Thyroid gland (tissue), 4 donors: ENCODE results near the gene RNF141. TPM values are rescaled to one million over a fixed set of nuclear protein-coding genes. Genes with fewer than 3 reads are reported as not detected.

Source experiments
- DNase-seq, 2 donors: peaks; one replicate each; pipeline ENCODE4 v3.0.0-alpha.2; 2019
- H3K27ac ChIP-seq, 3 donors: fragments of 200-600 bp; sonication (generic); 1 replicate in 2 of 3; 2 replicates in 1 of 3; pipeline ENCODE4 v1.5.1; 2016 to 2019; ENCODE audit warnings: mild to moderate bottlenecking in 1 of 3, moderate library complexity in 1 of 3
- H3K27me3 ChIP-seq: fragments of 200-600 bp; sonication (generic); one replicate; pipeline ENCODE4 v1.5.1; 2019
- H3K36me3 ChIP-seq, 2 donors: fragments of 200-600 bp; sonication (generic); one replicate each; pipeline ENCODE4 v1.5.1; 2016 to 2019
- H3K4me1 ChIP-seq, 2 donors: fragments of 200-600 bp; sonication (generic); one replicate each; pipeline ENCODE4 v1.5.1; 2017 to 2019
- H3K4me3 ChIP-seq, 3 donors: fragments of 200-600 bp; sonication (generic); replicated peaks in 1 of 3; 1 replicate in 2 of 3; 2 replicates in 1 of 3; pipeline ENCODE4 v1.5.1; 2016; ENCODE audit warnings: mild to moderate bottlenecking in 1 of 3
- H3K9me3 ChIP-seq: fragments of 200-600 bp; sonication (generic); one replicate; pipeline ENCODE4 v1.5.1; 2017
- POLR2A ChIP-seq, 2 donors: fragments of 450-650 bp; IDR thresholded peaks; one replicate each; pipeline ENCODE4 v1.6.1; 2017; ENCODE audit warnings: antibody characterized with exemption in 2 of 2, mild to moderate bottlenecking in 2 of 2, moderate library complexity in 1 of 2
- WGBS, 2 donors: methylation state at CpG; one replicate each; pipeline ENCODE4 v1.1.5; 2017; 5-methylcytosine and 5-hydroxymethylcytosine counted together
- intact Hi-C: fragments of 100-400 bp; cut with DNase I; formaldehyde crosslinking; loops from one replicate; pipeline ENCODE4 v1.15.1; 2023
- total RNA-seq, 4 donors: library from RNA; depleted of rRNA; stranded (reverse); fragments of >200 nt; gene quantifications; one replicate each; pipeline ENCODE4 v1.2.3, GENCODE V29; 2016
- TF ChIP-seq, protein P1 (sequence below), 6 experiments: fragments of 200-600 bp in 3 of 6; fragments of 450-650 bp in 3 of 6; sonication (generic) in 3 of 6; IDR thresholded peaks; one replicate each; pipeline ENCODE4 v1.5.1; 2016 to 2019; ENCODE audit warnings: antibody characterized with exemption in 6 of 6, mild to moderate bottlenecking in 2 of 6, inconsistent platforms in 1 of 6, moderate library complexity in 1 of 6

Gene RNF141
- total RNA-seq, 4 donors from 2014 or later: 32.4 to 45.3 (median 40.7) TPM

DNA sequence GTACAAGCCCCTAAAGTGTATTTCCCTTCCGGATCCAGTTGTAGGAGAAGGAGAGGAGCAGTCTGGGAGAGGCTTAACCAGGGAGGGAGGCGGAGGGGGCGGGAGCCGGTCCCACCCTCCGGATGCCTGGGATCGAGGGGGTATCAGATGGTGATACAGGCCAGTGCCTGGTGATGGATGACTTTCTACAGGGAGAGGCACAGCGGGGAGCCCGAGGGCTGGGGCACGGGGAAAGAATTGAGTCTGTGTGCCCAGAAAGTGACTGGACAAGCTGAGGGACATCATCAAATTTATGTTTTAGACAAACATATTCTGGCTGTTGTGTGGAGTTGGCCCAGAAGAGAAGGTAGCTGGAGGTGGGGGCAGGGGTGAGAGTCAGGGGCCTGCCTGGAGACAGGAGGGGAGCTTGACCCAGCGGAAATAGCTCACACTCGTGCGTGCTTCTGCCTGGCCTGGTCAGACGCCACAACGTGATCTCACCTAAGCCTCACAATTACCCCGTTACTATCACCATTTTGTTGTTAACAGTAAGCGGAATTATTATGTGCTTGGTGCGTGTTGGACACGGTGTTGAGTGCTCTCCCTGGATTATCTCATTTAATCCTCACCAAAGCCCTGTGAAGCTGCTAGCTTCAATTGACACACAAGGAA, 43.5 kb downstream of the RNF141 start:
- DNase-seq: no peak
- Histone ChIP-seq H3K27ac (no peak overlapping the region), H3K36me3 (peaks cover 0 to 3% of the 10 kb centered on the region in 2 donors), H3K4me3 (no peak overlapping the region), H3K27me3 (no peaks in the 10 kb centered on the region), H3K9me3 (no peaks in the 10 kb centered on the region), H3K4me1 (no peaks in the 10 kb centered on the region)
- 89 to 90% methylated on average over 18 of the region's 18 CpGs for WGBS, 2 donors
- no peak for TF ChIP-seq POLR2A (IDR thresholded peaks at IDR 0.05)
- TF ChIP-seq, protein P1, sequence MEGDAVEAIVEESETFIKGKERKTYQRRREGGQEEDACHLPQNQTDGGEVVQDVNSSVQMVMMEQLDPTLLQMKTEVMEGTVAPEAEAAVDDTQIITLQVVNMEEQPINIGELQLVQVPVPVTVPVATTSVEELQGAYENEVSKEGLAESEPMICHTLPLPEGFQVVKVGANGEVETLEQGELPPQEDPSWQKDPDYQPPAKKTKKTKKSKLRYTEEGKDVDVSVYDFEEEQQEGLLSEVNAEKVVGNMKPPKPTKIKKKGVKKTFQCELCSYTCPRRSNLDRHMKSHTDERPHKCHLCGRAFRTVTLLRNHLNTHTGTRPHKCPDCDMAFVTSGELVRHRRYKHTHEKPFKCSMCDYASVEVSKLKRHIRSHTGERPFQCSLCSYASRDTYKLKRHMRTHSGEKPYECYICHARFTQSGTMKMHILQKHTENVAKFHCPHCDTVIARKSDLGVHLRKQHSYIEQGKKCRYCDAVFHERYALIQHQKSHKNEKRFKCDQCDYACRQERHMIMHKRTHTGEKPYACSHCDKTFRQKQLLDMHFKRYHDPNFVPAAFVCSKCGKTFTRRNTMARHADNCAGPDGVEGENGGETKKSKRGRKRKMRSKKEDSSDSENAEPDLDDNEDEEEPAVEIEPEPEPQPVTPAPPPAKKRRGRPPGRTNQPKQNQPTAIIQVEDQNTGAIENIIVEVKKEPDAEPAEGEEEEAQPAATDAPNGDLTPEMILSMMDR (IDR thresholded peaks at IDR 0.05): no peak
- intact Hi-C loops: no loop called here

DNA sequence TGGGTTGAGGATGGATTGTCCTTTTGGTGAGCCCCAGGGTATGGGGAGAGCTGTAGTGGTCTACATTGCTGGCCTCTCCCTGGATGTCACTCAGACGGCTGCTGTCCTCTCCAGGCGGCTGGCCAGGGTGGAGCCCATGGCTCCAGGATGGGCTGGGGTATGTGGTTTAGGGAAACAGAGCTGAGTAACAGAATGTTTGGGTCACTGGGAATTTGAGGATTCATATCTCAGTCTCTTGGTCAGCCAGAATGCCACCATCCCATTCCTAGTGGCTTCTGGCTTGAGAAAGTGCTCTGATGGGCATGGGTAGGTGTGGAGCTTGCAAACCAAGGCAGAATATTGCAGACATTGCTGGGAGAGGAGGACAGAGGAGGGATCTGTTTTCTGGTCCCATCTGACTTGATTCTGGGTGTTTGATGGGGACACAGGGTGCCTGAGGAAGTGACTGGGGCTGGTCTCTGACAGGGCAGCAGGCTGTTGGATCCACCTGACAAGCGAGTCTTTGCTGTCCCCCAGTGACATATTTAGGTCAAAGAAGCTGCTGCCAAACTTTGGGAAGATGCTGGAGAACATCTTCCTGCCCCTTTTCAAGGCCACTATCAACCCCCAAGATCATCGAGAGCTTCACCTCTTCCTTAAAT, 44.6 kb downstream of the RNF141 start:
- WGBS, 2 donors: 96 to 98% methylated on average over 4 of the region's 4 CpGs
- no peak for DNase-seq
- no peak overlapping the region for H3K27ac ChIP-seq
- peaks cover 0 to 3% of the 10 kb centered on the region in 2 donors for H3K36me3 ChIP-seq
- H3K27me3 ChIP-seq: no peaks in the 10 kb centered on the region
- no peaks in the 10 kb centered on the region for H3K4me1 ChIP-seq
- intact Hi-C loops: no loop called here
- H3K4me3 ChIP-seq: no peak overlapping the region
- no peaks in the 10 kb centered on the region for H3K9me3 ChIP-seq
- TF ChIP-seq POLR2A (IDR thresholded peaks at IDR 0.05): no peak
- TF ChIP-seq, protein P1 (IDR thresholded peaks at IDR 0.05): no peak

GRCh38 chr11:10495464-10495786, 45.6 kb downstream of the RNF141 start:
- TF ChIP-seq POLR2A (IDR thresholded peaks at IDR 0.05): no peak
- TF ChIP-seq, protein P1 (IDR thresholded peaks at IDR 0.05): no peak
- Histone ChIP-seq H3K4me1 (peaks cover 8% of the 10 kb centered on the region in 2 donors), H3K27ac (no peak overlapping the region), H3K4me3 (no peak overlapping the region), H3K36me3 (peaks cover 0 to 3% of the 10 kb centered on the region in 2 donors), H3K27me3 (no peaks in the 10 kb centered on the region), H3K9me3 (no peaks in the 10 kb centered on the region)
- WGBS, 2 donors: 88 to 95% methylated on average over 4 to 8 of the region's 8 CpGs
- DNase-seq: no peak
- intact Hi-C loops: no loop called here

GRCh38 chr11:10494636-10495463, 46.1 kb downstream of the RNF141 start:
- H3K4me3 ChIP-seq: no peak overlapping the region
- H3K27ac ChIP-seq: no peak overlapping the region
- TF ChIP-seq, protein P1 (IDR thresholded peaks at IDR 0.05): no peak
- no peak for TF ChIP-seq POLR2A (IDR thresholded peaks at IDR 0.05)
- H3K9me3 ChIP-seq: no peaks in the 10 kb centered on the region
- peaks cover 0 to 3% of the 10 kb centered on the region in 2 donors for H3K36me3 ChIP-seq
- WGBS, 2 donors: 94 to 97% methylated on average over 13 to 14 of the region's 14 CpGs
- no peaks in the 10 kb centered on the region for H3K27me3 ChIP-seq
- intact Hi-C loops: no loop called here
- DNase-seq: no peak
- H3K4me1 ChIP-seq: peaks cover 10 to 14% of the 10 kb centered on the region in 2 donors
